ENCODE measurements around the gene CREM.
A peak's percentile ranks its signal among the peaks of the same experiment; 100 is the strongest.

Gene CREM

DNA sequence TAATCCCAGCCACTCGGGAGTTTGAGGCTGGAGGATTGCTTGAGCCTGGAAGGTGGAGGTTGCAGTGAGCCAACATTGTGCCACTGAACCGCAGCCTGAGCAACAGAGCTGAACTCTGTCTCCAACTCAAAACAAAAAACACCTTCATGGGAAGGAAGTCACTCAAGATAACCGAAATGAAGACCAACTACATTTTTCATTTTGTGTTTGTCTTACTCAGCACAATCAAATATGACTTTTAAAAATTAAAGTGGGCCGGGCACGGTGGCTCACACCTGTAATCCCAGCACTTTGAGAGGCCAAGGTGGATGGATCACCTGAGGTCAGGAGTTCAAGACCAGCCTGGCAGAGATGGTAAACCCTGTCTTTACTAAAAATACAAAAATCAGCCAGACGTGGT is 40.0 kb downstream of the CREM start:
- H3K27ac ChIP-seq (ENCODE audit: low read depth, low read length, severe bottlenecking): no peak overlapping the region
- H3K36me3 ChIP-seq (ENCODE audit: control insufficient read depth, insufficient read depth, low read length): peaks cover 4% of the 10 kb centered on the region
- no peaks in the 10 kb centered on the region for H3K9me3 ChIP-seq (ENCODE audit: control insufficient read depth, low read length)
- H3K4me3 ChIP-seq (ENCODE audit: extremely low read depth, insufficient read depth, low read length, poor library complexity, severe bottlenecking): no peak overlapping the region
- 88 to 91% methylated on average over 3 to 4 of the region's 6 CpGs for WGBS, 2 experiments (ENCODE audit: insufficient coverage in 2 of 2)
- H3K4me1 ChIP-seq (ENCODE audit: control insufficient read depth, insufficient read depth, low read length, poor library complexity, severe bottlenecking): no peaks in the 10 kb centered on the region

DNA sequence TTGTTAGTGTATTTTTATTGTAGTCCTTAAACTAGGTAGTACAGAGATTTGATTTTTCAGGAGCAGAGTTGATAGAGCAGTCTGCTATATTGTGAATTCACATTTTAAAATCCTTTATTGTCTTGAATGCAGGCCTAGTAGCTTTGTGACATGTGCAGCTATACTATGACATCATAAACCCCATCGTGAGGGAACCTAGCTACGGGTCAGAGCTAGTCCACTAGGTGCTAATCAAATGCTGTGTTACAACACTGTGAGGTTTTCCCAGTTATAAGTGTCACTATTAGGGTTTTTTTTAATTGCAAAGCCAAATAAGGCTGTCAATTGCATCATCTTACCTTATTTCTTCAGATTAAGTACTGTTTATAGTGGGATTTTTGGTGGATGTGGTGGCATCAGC is 40.7 kb downstream of the CREM start:
- Histone ChIP-seq H3K36me3 (ENCODE audit: control insufficient read depth, insufficient read depth, low read length) (no peaks in the 10 kb centered on the region), H3K27ac (ENCODE audit: low read depth, low read length, severe bottlenecking) (no peak overlapping the region), H3K4me1 (ENCODE audit: control insufficient read depth, insufficient read depth, low read length, poor library complexity, severe bottlenecking) (no peaks in the 10 kb centered on the region), H3K9me3 (ENCODE audit: control insufficient read depth, low read length) (no peaks in the 10 kb centered on the region), H3K4me3 (ENCODE audit: extremely low read depth, insufficient read depth, low read length, poor library complexity, severe bottlenecking) (no peak overlapping the region)
- WGBS, 2 experiments (ENCODE audit: insufficient coverage in 2 of 2): 80 to 95% methylated on average over 2 of the region's 2 CpGs

DNA sequence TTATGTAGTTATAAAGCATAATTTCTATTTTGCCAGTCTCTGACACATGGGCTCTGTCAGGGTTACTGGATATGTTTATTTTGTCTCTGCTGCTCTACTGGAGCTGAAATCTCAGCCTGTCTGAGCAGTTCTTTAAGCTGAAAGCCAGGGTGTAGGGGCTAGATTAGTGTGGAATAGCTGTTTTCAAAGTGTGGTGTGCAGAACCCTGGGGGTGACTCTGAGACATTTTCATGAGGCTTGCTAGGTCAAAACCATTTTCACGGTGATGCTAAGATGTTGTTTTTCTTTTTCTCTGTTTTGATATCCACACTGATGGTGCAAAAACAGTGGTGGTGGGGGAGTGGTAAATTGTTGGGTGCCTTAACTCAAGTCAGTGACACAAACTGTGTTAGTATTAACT is 45.5 kb downstream of the CREM start:
- Histone ChIP-seq H3K4me3 (ENCODE audit: extremely low read depth, insufficient read depth, low read length, poor library complexity, severe bottlenecking) (no peak overlapping the region), H3K36me3 (ENCODE audit: control insufficient read depth, insufficient read depth, low read length) (no peaks in the 10 kb centered on the region), H3K9me3 (ENCODE audit: control insufficient read depth, low read length) (no peaks in the 10 kb centered on the region), H3K27ac (ENCODE audit: low read depth, low read length, severe bottlenecking) (no peak overlapping the region), H3K4me1 (ENCODE audit: control insufficient read depth, insufficient read depth, low read length, poor library complexity, severe bottlenecking) (peaks cover 3% of the 10 kb centered on the region)
- 100% methylated on average over 1 of the region's 1 CpG; no CpG with 5 or more reads in 1 of the 2 experiments for WGBS, 2 experiments (ENCODE audit: insufficient coverage in 2 of 2)

DNA sequence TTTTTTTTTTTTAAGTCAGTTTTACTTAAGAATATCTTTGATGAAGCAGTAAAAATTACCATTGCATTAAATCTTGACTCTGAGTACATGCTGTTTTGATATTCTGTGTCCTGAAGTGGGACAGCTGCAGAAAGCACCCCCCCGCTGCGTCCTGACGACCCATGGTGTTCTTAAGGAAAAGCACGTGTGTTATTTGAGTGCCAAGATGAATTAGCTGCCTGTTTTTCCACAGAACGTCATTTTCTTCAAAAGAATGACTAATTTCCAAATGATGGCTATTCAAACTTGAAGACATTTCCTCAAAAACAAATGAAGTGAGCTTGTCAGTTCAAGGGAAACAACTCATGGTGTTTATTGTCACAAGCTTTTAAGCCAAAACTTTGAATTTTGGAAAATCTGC is 45.9 kb downstream of the CREM start:
- Histone ChIP-seq H3K4me1 (ENCODE audit: control insufficient read depth, insufficient read depth, low read length, poor library complexity, severe bottlenecking) (peaks cover 3% of the 10 kb centered on the region), H3K27ac (ENCODE audit: low read depth, low read length, severe bottlenecking) (no peak overlapping the region), H3K4me3 (ENCODE audit: extremely low read depth, insufficient read depth, low read length, poor library complexity, severe bottlenecking) (no peak overlapping the region), H3K9me3 (ENCODE audit: control insufficient read depth, low read length) (no peaks in the 10 kb centered on the region), H3K36me3 (ENCODE audit: control insufficient read depth, insufficient read depth, low read length) (no peaks in the 10 kb centered on the region)
- 88 to 92% methylated on average over 5 of the region's 5 CpGs for WGBS, 2 experiments (ENCODE audit: insufficient coverage in 2 of 2)

DNA sequence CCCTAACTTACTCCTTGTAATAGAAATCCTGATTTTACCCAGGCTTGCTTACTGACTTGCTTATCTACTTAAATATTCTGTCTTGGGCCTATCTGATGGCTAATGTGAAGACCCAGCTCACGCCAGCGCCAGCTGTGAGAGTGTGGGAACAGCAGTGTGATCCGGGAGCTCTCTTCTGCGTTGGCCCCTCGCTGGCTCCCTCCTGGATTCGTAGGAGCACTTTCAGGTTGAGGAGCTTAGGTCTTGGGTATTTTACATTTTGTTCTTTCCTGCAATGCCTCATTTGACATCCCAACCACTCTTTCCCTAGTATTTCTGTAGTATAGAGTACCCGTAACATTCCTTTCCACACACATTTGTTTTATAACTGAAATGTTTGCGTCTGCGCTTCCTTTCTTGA is 51.7 kb downstream of the CREM start:
- peaks cover 13% of the 10 kb centered on the region for H3K36me3 ChIP-seq (ENCODE audit: control insufficient read depth, insufficient read depth, low read length)
- no peaks in the 10 kb centered on the region for H3K4me1 ChIP-seq (ENCODE audit: control insufficient read depth, insufficient read depth, low read length, poor library complexity, severe bottlenecking)
- WGBS, 2 experiments (ENCODE audit: insufficient coverage in 2 of 2): 76 to 95% methylated on average over 6 to 7 of the region's 9 CpGs
- H3K9me3 ChIP-seq (ENCODE audit: control insufficient read depth, low read length): no peaks in the 10 kb centered on the region
- no peak overlapping the region for H3K27ac ChIP-seq (ENCODE audit: low read depth, low read length, severe bottlenecking)
- H3K4me3 ChIP-seq (ENCODE audit: extremely low read depth, insufficient read depth, low read length, poor library complexity, severe bottlenecking): no peak overlapping the region

DNA sequence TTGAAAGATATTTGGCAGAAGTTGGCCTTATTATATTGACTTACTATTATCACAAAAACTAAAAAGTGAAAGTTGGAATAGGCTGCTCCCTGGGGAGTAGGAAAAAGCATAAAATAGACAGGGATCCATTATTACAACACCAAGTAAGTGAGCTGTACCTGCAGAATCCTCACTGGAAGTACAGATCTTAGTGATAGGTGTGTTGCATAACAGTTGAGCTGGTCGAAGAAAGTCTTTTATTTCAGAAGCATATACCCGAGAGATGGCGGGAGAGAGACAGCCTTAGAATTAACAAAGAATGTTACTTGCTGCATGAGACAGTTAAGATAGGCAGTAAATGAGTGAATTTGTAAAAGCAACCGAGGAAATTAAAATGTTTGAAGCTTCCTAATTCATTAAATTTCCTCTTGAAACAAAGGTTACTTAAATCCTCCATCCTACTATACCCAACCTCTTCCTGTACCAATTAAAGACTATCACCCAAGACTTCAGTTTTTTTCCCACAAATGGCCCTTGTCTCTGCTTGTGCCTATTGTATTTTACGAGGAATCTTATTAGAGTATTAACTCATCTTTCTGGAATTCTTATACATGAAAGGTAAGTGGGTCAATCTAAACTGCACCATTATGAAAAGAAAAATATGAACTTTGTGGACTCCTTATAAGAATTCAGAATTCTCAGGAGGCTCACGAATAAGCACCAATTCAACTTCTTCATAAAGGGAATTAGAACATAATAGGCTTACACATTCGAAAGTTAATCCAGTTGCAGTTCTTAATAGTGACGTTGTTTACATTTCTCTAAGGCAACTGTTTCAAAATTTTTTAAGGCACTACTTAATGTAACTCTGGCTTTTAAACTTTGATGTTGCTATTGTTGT is 56.2 kb downstream of the CREM start:
- H3K4me3 ChIP-seq (ENCODE audit: extremely low read depth, insufficient read depth, low read length, poor library complexity, severe bottlenecking): no peak overlapping the region
- 94 to 100% methylated on average over 3 of the region's 8 CpGs for WGBS, 2 experiments (ENCODE audit: insufficient coverage in 2 of 2)
- no peaks in the 10 kb centered on the region for H3K4me1 ChIP-seq (ENCODE audit: control insufficient read depth, insufficient read depth, low read length, poor library complexity, severe bottlenecking)
- H3K36me3 ChIP-seq (ENCODE audit: control insufficient read depth, insufficient read depth, low read length): peaks cover 16% of the 10 kb centered on the region
- no peak overlapping the region for H3K27ac ChIP-seq (ENCODE audit: low read depth, low read length, severe bottlenecking)
- H3K9me3 ChIP-seq (ENCODE audit: control insufficient read depth, low read length): no peaks in the 10 kb centered on the region

DNA sequence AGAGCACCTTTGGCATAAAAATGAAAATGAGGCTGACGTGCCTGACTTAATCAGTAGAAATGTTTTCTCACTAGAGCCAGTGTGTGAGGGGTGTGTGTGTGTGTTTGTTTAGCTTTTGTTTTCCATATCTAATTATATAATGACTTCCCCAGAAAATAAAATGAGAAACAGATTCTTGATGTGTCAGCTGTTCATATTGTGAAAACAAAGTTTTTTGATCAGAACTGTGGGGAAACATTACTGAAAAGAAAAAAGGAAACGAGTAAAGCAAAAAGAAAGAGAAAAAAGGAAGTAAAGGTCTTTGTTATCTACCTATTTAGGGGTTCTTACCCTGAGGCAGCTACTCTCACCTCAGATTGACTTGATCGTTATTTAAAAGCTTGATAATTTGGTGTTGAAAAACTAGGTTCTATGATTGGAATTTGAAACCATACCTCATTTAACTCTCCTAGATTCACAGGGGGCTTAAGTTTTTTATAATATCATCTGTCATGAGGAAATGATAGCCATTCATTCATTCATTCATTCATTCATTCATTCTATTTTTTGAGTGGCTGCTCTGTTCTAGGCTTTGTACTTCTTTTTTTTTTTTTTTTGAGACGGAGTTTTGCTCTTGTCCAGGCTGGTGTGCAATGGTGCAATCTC is 58.0 kb downstream of the CREM start:
- Histone ChIP-seq H3K27ac (ENCODE audit: low read depth, low read length, severe bottlenecking) (no peak overlapping the region), H3K9me3 (ENCODE audit: control insufficient read depth, low read length) (no peaks in the 10 kb centered on the region), H3K4me1 (ENCODE audit: control insufficient read depth, insufficient read depth, low read length, poor library complexity, severe bottlenecking) (no peaks in the 10 kb centered on the region), H3K4me3 (ENCODE audit: extremely low read depth, insufficient read depth, low read length, poor library complexity, severe bottlenecking) (no peak overlapping the region), H3K36me3 (ENCODE audit: control insufficient read depth, insufficient read depth, low read length) (peaks cover 22% of the 10 kb centered on the region)
- 83% methylated on average over 1 of the region's 4 CpGs; no CpG with 5 or more reads in 1 of the 2 experiments for WGBS, 2 experiments (ENCODE audit: insufficient coverage in 2 of 2)

DNA sequence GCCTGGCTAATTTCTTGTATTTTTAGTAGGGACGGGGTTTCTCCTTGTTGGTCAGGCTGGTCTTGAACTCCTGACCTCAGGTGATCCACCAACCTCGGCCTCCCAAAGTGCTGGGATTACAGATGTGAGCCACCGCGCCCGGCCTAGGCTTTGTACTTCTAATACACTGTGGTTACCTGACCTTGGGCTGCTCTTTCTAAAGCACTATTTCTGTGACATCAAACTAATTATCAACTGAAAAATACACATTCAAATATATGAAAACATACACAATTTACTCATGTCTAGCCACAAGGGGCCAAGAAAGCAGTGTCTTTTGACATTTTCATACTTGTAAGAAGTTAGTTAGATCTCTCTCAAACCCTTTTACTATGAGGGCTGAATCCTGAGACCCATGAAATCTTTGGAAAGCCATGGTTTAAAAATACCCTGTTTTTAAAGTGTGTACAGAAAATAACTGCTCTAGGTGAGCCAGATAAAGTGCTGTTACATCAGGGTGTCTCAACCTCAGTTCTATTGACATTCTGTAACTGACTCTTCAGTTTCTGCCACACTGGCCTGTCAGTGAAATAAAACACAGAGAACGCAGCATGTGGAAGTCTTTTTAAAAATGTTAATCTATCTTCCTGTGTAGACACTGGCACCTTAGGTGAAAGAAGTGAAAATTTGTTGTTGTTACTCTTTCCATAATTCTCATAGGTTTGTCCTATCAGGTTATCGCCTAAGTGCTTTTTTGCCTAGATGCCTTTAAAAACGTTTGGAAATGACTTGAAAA is 58.8 kb downstream of the CREM start:
- WGBS, 2 experiments (ENCODE audit: insufficient coverage in 2 of 2): 78 to 93% methylated on average over 5 to 6 of the region's 8 CpGs
- H3K4me3 ChIP-seq (ENCODE audit: extremely low read depth, insufficient read depth, low read length, poor library complexity, severe bottlenecking): no peak overlapping the region
- no peaks in the 10 kb centered on the region for H3K9me3 ChIP-seq (ENCODE audit: control insufficient read depth, low read length)
- peak overlapping the region; percentile 26 for H3K27ac ChIP-seq (ENCODE audit: low read depth, low read length, severe bottlenecking)
- H3K36me3 ChIP-seq (ENCODE audit: control insufficient read depth, insufficient read depth, low read length): peaks cover 25% of the 10 kb centered on the region
- H3K4me1 ChIP-seq (ENCODE audit: control insufficient read depth, insufficient read depth, low read length, poor library complexity, severe bottlenecking): no peaks in the 10 kb centered on the region

DNA sequence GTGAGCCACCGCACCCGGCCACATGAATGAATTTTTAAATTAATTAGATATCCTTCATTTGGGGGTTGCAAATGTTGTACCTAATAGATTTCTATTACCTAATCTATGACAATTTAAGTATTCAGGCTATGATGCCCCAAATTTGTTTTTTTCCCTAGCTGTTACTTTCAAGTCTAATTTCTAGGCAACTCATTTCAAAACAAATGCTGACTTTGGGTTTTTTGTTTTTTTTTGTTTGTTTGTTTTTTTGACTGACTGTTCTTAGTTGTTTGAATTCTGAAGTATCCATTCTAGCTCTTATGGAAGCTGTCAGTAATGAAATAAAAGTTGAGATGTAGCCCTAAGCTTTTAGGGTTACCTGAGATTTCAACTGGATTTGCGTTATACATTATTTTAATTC is 62.3 kb downstream of the CREM start:
- H3K27ac ChIP-seq (ENCODE audit: low read depth, low read length, severe bottlenecking): no peak overlapping the region
- peaks cover 18% of the 10 kb centered on the region for H3K4me1 ChIP-seq (ENCODE audit: control insufficient read depth, insufficient read depth, low read length, poor library complexity, severe bottlenecking)

DNA sequence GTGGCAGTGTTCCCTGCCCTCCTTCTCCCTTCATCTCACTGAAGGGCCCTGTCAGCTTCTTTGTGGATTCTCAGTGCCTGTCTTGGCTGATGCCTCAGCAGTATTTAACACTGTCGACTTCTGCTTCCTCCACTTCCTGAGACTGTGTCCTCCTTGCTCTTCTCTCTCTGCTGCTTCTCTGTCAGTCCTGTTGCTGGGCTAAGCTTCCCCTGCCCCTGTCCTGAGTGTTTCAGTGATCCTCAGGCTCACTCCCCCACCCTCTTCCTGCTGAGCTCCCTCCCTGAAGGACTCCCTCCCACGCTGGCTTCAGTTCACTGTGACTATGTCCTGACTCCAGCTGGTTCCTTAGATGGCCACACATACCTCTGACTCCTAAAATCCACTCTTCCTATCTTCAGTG is 64.9 kb downstream of the CREM start:
- Histone ChIP-seq H3K9me3 (ENCODE audit: control insufficient read depth, low read length) (peaks cover 4% of the 10 kb centered on the region), H3K4me1 (ENCODE audit: control insufficient read depth, insufficient read depth, low read length, poor library complexity, severe bottlenecking) (peaks cover 30% of the 10 kb centered on the region), H3K27ac (ENCODE audit: low read depth, low read length, severe bottlenecking) (peak overlapping the region; percentile 52), H3K4me3 (ENCODE audit: extremely low read depth, insufficient read depth, low read length, poor library complexity, severe bottlenecking) (no peak overlapping the region), H3K36me3 (ENCODE audit: control insufficient read depth, insufficient read depth, low read length) (peaks cover 19% of the 10 kb centered on the region)
- 70 to 81% methylated on average over 2 of the region's 2 CpGs for WGBS, 2 experiments (ENCODE audit: insufficient coverage in 2 of 2)

More for the DNA sequence above, 62.3 kb downstream of the CREM start:
- no CpG with 5 or more reads among the region's 3 CpGs for WGBS, 2 experiments (ENCODE audit: insufficient coverage in 2 of 2)
- Histone ChIP-seq H3K4me3 (ENCODE audit: extremely low read depth, insufficient read depth, low read length, poor library complexity, severe bottlenecking) (no peak overlapping the region), H3K9me3 (ENCODE audit: control insufficient read depth, low read length) (peaks cover 4% of the 10 kb centered on the region), H3K36me3 (ENCODE audit: control insufficient read depth, insufficient read depth, low read length) (peaks cover 19% of the 10 kb centered on the region)

Data from mesodermal cell (in vitro differentiated cells).